A549 (cell line): ENCODE measurements around the gene ADARB2. TPM values are rescaled to one million over a fixed set of nuclear protein-coding genes. Genes with fewer than 3 reads are reported as not detected.

Experiments used
- ATAC-seq, 2 experiments: fragments of 200-7000 bp in 1 of 2; fragments of >200 bp in 1 of 2; cut with Nextera tagmentation in 1 of 2; cut with Tn5 transposase in 1 of 2; 3 replicates each; pipeline versions ENCODE4 v1.8.0 to v1.9.1; 2018 to 2020; ENCODE audit warnings: mild to moderate bottlenecking in 1 of 2, moderate library complexity in 1 of 2
- CTCF ChIA-PET: fragments of 300-600 bp; sonication (Branson Sonifier 250); formaldehyde crosslinking; extraction: SDS; loops from one replicate; lab custom pipeline; 2021; ENCODE audit warnings: antibody characterized with exemption, inconsistent platforms; lab: Yijun Ruan, JAX
- POLR2A ChIA-PET: fragments of 350-600 bp; formaldehyde crosslinking; extraction: SDS; loops from one replicate; lab custom pipeline; 2021; ENCODE audit warnings: antibody characterized with exemption, inconsistent platforms; lab: Yijun Ruan, JAX
- DNase-seq, 2 experiments: peaks; one replicate each; pipeline versions ENCODE4 v3.0.0 to v3.0.0-alpha.2; 2011 to 2016; ENCODE audit warnings: low read depth in 1 of 2, low spot score in 1 of 2
- FAIRE-seq: peaks from 2 replicates; lab custom pipeline; 2011; peaks lifted over from hg19 to GRCh38; lab: Jason Lieb, UNC
- H3K27ac ChIP-seq, 2 experiments: fragments of >200 bp; sonication (Bioruptor Twin); formaldehyde crosslinking; 3 replicates each; pipeline ENCODE4 v1.5.1; 2016 to 2017
- H3K4me1 ChIP-seq: fragments of >200 bp; sonication (Bioruptor Twin); formaldehyde crosslinking; 3 replicates; pipeline ENCODE4 v1.6.1; 2016
- H3K4me2 ChIP-seq: fragments of >200 bp; sonication (Bioruptor Twin); formaldehyde crosslinking; 3 replicates; pipeline ENCODE4 v1.6.1; 2016
- H3K4me3 ChIP-seq: fragments of >200 bp; sonication (Bioruptor Twin); formaldehyde crosslinking; 3 replicates; pipeline ENCODE4 v1.5.1; 2016
- H3K9me3 ChIP-seq: fragments of >200 bp; sonication (Bioruptor Twin); formaldehyde crosslinking; 3 replicates; pipeline ENCODE4 v1.6.1; 2016
- CBX8 ChIP-seq: fragments of 200-600 bp; sonication (generic); IDR thresholded peaks from 2 replicates; pipeline ENCODE4 v1.6.1; 2016
- CEBPB ChIP-seq, 2 experiments: fragments of >200 bp in 1 of 2; sonication (Bioruptor Twin) in 1 of 2; formaldehyde crosslinking in 1 of 2; IDR thresholded peaks; 2 replicates each; pipeline ENCODE4 v1.6.1; 2012 to 2016
- CHD2 ChIP-seq: fragments of 150-350 bp; IDR thresholded peaks from 2 replicates; pipeline ENCODE4 v1.6.1; 2014; ENCODE audit warnings: low read length; ENCODE audit not compliant: partially characterized antibody
- FOSB ChIP-seq: fragments of 250-450 bp; sonication (Bioruptor Pico); IDR thresholded peaks from 2 replicates; pipeline ENCODE4 v1.5.0; 2020; ENCODE audit warnings: mild to moderate bottlenecking, moderate library complexity
- FOSL2 ChIP-seq, 2 experiments: fragments of 450-650 bp in 1 of 2; fragments of >200 bp in 1 of 2; sonication (Bioruptor Twin) in 1 of 2; formaldehyde crosslinking; IDR thresholded peaks; 2 replicates each; pipeline versions ENCODE4 v1.5.0 to v1.6.1; 2016 to 2020; ENCODE audit warnings: mild to moderate bottlenecking in 1 of 2, moderate library complexity in 1 of 2
- FOXS1 ChIP-seq: fragments of 250-450 bp; sonication (Bioruptor Pico); IDR thresholded peaks from 2 replicates; pipeline ENCODE4 v1.5.0; 2020; ENCODE audit warnings: mild to moderate bottlenecking, moderate library complexity
- GATA3 ChIP-seq: IDR thresholded peaks from 2 replicates; pipeline ENCODE4 v1.6.1; 2012; ENCODE audit warnings: borderline replicate concordance
- HEYL ChIP-seq: fragments of 250-450 bp; sonication (Bioruptor Pico); IDR thresholded peaks from 2 replicates; pipeline ENCODE4 v1.8.0; 2021; ENCODE audit warnings: mild to moderate bottlenecking, moderate library complexity
- HOXB13 ChIP-seq: fragments of 250-450 bp; sonication (Bioruptor Pico); IDR thresholded peaks from 2 replicates; pipeline ENCODE4 v1.5.0; 2020; ENCODE audit warnings: low read depth, mild to moderate bottlenecking, moderate library complexity
- HOXB5 ChIP-seq: fragments of 250-450 bp; sonication (Bioruptor Pico); IDR thresholded peaks from 2 replicates; pipeline ENCODE4 v1.5.0; 2020; ENCODE audit warnings: mild to moderate bottlenecking, moderate library complexity
- KDM5A ChIP-seq: fragments of 200-600 bp; sonication (generic); IDR thresholded peaks from 2 replicates; pipeline ENCODE4 v1.6.1; 2016; ENCODE audit warnings: antibody characterized with exemption, mild to moderate bottlenecking
- MYC ChIP-seq: IDR thresholded peaks from 2 replicates; pipeline ENCODE4 v1.6.1; 2012; ENCODE audit warnings: mild to moderate bottlenecking, inconsistent platforms, low read length, improper control_type of control experiment, borderline replicate concordance
- NPAS2 ChIP-seq: fragments of 250-450 bp; sonication (Bioruptor Pico); IDR thresholded peaks from 2 replicates; pipeline ENCODE4 v1.8.0; 2022; ENCODE audit warnings: mild to moderate bottlenecking, moderate library complexity, borderline replicate concordance
- NR3C1 ChIP-seq: fragments of >200 bp; sonication (Bioruptor Twin); formaldehyde crosslinking; IDR thresholded peaks from 3 replicates; pipeline ENCODE4 v1.6.1; 2017
- POLR2A ChIP-seq: IDR thresholded peaks from 2 replicates; pipeline ENCODE4 v1.6.1; 2012; ENCODE audit warnings: mild to moderate bottlenecking, low read length
- RCOR1 ChIP-seq: fragments of 150-350 bp; IDR thresholded peaks from 2 replicates; pipeline ENCODE4 v1.6.1; 2014; ENCODE audit warnings: antibody characterized with exemption, low read length, low read depth
- RFX5 ChIP-seq: fragments of 450-650 bp; IDR thresholded peaks from 2 replicates; pipeline ENCODE4 v1.7.1; 2014; ENCODE audit warnings: antibody characterized with exemption, mild to moderate bottlenecking, moderate library complexity
- RNF2 ChIP-seq: fragments of 200-600 bp; sonication (generic); IDR thresholded peaks from 2 replicates; pipeline ENCODE4 v1.6.1; 2016; ENCODE audit warnings: low read depth, mild to moderate bottlenecking, antibody characterized with exemption, moderate library complexity, borderline replicate concordance
- ZC3H11A ChIP-seq: fragments of 450-650 bp; IDR thresholded peaks from 2 replicates; pipeline ENCODE4 v1.6.1; 2014; ENCODE audit warnings: antibody characterized with exemption, mild to moderate bottlenecking
- ZSCAN20 ChIP-seq: fragments of 250-450 bp; sonication (Bioruptor Pico); IDR thresholded peaks from 2 replicates; pipeline ENCODE4 v1.8.0; 2022; ENCODE audit warnings: mild to moderate bottlenecking, moderate library complexity
- WGBS: methylation state at CpG from one replicate; pipeline ENCODE4 v1.1.6; 2017; ENCODE audit errors: missing lambda C conversion rate; 5-methylcytosine and 5-hydroxymethylcytosine counted together
- polyA plus RNA-seq, 4 experiments: library from polyadenylated mRNA; depleted of rRNA in 3 of 4; stranded (reverse); fragments of >200 nt; fragmentation: RNase III in 1 of 4; extraction: RNeasy Plus Mini Kit Qiagen cat#74134 plus additional on column Dnase treatment in 1 of 4; gene quantifications; 2 replicates in 3 of 4; 3 replicates in 1 of 4; pipeline ENCODE4 v1.2.3, GENCODE V29; 2011 to 2017
- TF ChIP-seq, protein P1 (sequence below): fragments of 450-650 bp; IDR thresholded peaks from 2 replicates; pipeline ENCODE4 v1.6.1; 2014; ENCODE audit warnings: antibody characterized with exemption
- TF ChIP-seq, protein P2 (sequence below): fragments of >200 bp; sonication (Bioruptor Twin); formaldehyde crosslinking; IDR thresholded peaks from 3 replicates; pipeline ENCODE4 v1.5.1; 2016
- TF ChIP-seq, protein P3 (sequence below): IDR thresholded peaks from 2 replicates; pipeline ENCODE4 v1.6.1; 2012; ENCODE audit warnings: low read depth, borderline replicate concordance
- TF ChIP-seq, protein P4 (sequence below): fragments of >200 bp; sonication (Bioruptor Twin); formaldehyde crosslinking; IDR thresholded peaks from 2 replicates; pipeline ENCODE4 v1.6.1; 2016

Gene ADARB2
- polyA plus RNA-seq, 2 of the 4 experiments (the other 2 are of a cell fraction): not detected

DNA sequence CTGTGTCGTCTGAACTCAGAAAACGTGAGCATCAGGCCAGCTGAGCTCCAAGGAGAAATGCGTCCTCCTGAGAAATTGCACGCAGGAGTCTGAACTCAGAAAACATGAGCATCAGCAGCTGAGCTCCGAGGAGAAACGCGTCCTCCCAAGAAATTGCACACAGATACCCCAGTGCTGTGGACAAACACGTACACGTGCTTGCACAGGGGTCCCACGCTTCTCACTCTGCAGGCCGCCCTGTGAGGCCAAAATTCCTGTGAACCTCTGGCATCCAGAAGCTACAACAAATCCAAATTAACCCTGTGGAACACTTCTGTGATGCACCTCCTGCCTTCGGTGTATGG is 547.3 kb downstream of the ADARB2 start:
- POLR2A ChIA-PET: no interaction called here
- H3K4me3 ChIP-seq: no peak overlapping the region
- no peaks in the 10 kb centered on the region for H3K9me3 ChIP-seq
- H3K27ac ChIP-seq: no peak overlapping the region
- TF ChIP-seq, protein P1, sequence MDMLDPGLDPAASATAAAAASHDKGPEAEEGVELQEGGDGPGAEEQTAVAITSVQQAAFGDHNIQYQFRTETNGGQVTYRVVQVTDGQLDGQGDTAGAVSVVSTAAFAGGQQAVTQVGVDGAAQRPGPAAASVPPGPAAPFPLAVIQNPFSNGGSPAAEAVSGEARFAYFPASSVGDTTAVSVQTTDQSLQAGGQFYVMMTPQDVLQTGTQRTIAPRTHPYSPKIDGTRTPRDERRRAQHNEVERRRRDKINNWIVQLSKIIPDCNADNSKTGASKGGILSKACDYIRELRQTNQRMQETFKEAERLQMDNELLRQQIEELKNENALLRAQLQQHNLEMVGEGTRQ: no peak
- TF ChIP-seq CBX8: no peak
- TF ChIP-seq NPAS2 (CRISPR knock-in tag): no peak
- TF ChIP-seq KDM5A: no peak
- TF ChIP-seq RFX5: no peak
- TF ChIP-seq, protein P2, sequence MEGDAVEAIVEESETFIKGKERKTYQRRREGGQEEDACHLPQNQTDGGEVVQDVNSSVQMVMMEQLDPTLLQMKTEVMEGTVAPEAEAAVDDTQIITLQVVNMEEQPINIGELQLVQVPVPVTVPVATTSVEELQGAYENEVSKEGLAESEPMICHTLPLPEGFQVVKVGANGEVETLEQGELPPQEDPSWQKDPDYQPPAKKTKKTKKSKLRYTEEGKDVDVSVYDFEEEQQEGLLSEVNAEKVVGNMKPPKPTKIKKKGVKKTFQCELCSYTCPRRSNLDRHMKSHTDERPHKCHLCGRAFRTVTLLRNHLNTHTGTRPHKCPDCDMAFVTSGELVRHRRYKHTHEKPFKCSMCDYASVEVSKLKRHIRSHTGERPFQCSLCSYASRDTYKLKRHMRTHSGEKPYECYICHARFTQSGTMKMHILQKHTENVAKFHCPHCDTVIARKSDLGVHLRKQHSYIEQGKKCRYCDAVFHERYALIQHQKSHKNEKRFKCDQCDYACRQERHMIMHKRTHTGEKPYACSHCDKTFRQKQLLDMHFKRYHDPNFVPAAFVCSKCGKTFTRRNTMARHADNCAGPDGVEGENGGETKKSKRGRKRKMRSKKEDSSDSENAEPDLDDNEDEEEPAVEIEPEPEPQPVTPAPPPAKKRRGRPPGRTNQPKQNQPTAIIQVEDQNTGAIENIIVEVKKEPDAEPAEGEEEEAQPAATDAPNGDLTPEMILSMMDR: no peak
- TF ChIP-seq GATA3: no peak
- DNase-seq (no peak), ATAC-seq (no peak), FAIRE-seq (no peak)
- whole genome bisulfite sequencing: 41% methylated on average over 12 of the region's 12 CpGs
- CTCF ChIA-PET: interaction anchor here (0.6 kb wide), 1 partner anchor 84 kb away, joined by 3 read pairs; no protein-coding TSS in a partner anchor
- H3K4me1 ChIP-seq: no peaks in the 10 kb centered on the region
- H3K4me2 ChIP-seq: no peak overlapping the region

DNA sequence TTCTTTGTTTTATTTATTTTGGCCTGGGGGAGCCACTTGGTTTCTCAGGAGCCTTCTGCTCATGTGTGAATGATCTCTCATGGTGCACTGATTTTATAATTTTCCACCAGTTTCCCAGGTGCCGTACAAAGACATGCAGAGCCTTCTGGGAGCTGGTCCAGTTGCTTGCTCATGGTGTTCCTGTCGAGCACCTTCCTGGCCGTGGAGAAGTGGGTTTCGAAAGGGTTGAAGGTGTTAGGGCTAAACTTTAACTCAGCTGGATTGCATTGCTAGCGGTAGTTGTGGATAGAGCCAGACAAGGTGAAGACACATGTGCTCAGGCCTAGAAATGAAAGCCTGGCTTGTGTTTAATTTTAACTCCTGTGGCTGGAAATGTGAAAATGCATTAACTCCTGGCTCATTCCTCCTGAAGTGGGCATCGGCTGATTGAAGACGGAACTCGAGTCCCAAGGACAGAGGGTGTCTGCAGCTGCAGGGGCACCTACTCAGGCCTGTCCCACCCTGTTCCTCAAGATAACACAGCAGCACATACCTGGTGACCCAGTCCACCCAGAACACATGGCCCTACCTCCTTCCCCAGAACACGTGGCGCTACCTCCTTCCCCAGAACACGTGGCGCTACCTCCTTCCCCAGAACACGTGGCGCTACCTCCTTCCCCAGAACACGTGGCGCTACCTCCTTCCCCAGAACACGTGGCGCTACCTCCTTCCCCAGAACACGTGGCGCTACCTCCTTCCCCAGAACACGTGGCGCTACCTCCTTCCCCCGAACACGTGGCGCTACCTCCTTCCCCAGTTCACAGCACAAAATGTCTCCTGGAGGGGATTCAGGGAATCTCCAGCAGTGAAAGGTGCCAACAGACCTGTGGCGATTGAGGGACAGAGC is 547.9 kb downstream of the ADARB2 start:
- H3K9me3 ChIP-seq: no peaks in the 10 kb centered on the region
- no peak for TF ChIP-seq NR3C1
- TF ChIP-seq, protein P3, sequence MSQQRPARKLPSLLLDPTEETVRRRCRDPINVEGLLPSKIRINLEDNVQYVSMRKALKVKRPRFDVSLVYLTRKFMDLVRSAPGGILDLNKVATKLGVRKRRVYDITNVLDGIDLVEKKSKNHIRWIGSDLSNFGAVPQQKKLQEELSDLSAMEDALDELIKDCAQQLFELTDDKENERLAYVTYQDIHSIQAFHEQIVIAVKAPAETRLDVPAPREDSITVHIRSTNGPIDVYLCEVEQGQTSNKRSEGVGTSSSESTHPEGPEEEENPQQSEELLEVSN: no peak
- TF ChIP-seq ZSCAN20 (CRISPR knock-in tag): no peak
- TF ChIP-seq RNF2: no peak
- no peak for TF ChIP-seq RCOR1
- TF ChIP-seq NPAS2 (CRISPR knock-in tag): no peak
- no peak for TF ChIP-seq FOSL2 (IDR thresholded peaks at IDR 0.05)
- no peak for TF ChIP-seq FOSL2 (CRISPR knock-in tag; IDR thresholded peaks at IDR 0.05)
- TF ChIP-seq HOXB5 (CRISPR knock-in tag): no peak
- TF ChIP-seq, protein P4, sequence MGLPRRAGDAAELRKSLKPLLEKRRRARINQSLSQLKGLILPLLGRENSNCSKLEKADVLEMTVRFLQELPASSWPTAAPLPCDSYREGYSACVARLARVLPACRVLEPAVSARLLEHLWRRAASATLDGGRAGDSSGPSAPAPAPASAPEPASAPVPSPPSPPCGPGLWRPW: no peak
- TF ChIP-seq ZC3H11A: no peak
- no peak for TF ChIP-seq CBX8
- TF ChIP-seq HOXB13 (CRISPR knock-in tag): no peak
- TF ChIP-seq POLR2A: no peak
- TF ChIP-seq, all 56 proteins: peak for 0
- Histone ChIP-seq H3K27ac (no peak overlapping the region), H3K4me2 (no peak overlapping the region), H3K4me3 (no peak overlapping the region), H3K4me1 (no peaks in the 10 kb centered on the region)
- FAIRE-seq: no peak
- POLR2A ChIA-PET: no interaction called here
- no peak for DNase-seq
- 65% methylated on average over 23 of the region's 26 CpGs for WGBS
- CTCF ChIA-PET: no interaction called here
- ATAC-seq: no peak

DNA sequence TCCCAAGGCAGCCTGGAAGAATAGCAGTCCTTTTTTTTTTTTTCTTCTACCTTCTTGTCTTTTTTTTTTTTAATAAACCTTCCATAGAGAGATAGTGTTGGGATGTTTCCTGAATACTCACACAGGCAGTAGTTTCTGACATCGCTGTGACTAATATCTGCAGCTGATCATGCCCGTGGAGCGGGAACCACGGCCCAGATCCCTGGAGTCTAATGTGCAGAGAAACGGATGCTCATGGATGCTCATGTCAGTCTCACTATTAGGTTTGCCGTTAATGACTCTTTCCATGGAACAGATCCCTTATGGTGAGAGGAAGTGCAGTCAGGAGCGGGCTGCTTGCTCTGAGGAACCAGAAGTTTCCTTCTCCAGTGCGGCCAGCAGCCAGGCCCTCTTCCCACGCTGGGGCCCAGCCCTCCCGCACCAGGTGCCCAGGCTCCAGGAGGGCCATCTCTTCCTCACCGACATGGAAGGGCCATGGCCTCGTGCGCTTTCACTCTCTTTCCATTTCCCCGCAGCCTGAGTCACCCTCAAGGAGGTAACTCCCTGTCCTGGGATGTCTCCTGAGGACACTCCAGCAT is 548.7 kb downstream of the ADARB2 start:
- ChIA-PET CTCF (interaction anchor here (0.7 kb wide), 1 partner anchor 45 kb away, joined by 3 read pairs; no protein-coding TSS in a partner anchor), POLR2A (no interaction called here)
- Histone ChIP-seq H3K4me1 (no peaks in the 10 kb centered on the region), H3K27ac (no peak overlapping the region), H3K4me3 (no peak overlapping the region), H3K9me3 (no peaks in the 10 kb centered on the region), H3K4me2 (no peak overlapping the region)
- ATAC-seq (no peak), DNase-seq (no peak), FAIRE-seq (no peak)
- 74% methylated on average over 14 of the region's 14 CpGs for WGBS
- TF ChIP-seq FOSB (CRISPR knock-in tag) (no peak), HEYL (CRISPR knock-in tag) (no peak), RFX5 (no peak), CHD2 (no peak), MYC (no peak), CEBPB (IDR thresholded peaks at IDR 0.05) (no peak), FOXS1 (CRISPR knock-in tag) (no peak)
- TF ChIP-seq, protein P2: no peak
